ENCODE measurements around the gene LMNA.
"Not testable (repeated sequence)": the region's sequence is repeated elsewhere in the genome, so short reads cannot be mapped to it uniquely, and the experiment has no call there.

The LMNA gene

GRCh38 chr1:156186347-156187177 is 72.1 kb downstream of the LMNA start:
- Histone ChIP-seq H3K9me3 (replicated peaks in 1 of 11) (peaks cover 36 to 46% (median 41%) of the 10 kb centered on the region in 11 experiments), H3K36me3 (peaks cover 0 to 66% (median 2%) of the 10 kb centered on the region in 11 experiments; a peak in 9 of 22 replicates)
- not testable (repeated sequence) for H3K4me2 ChIP-seq, H4K20me1 ChIP-seq, H3K4me3 ChIP-seq, H3K9ac ChIP-seq, H3K27me3 ChIP-seq, H3K4me1 ChIP-seq, H3K27ac ChIP-seq
- peak in 2 of 11 experiments; percentile 17 to 29; a peak in 2 of 22 replicates for TF ChIP-seq Cebpa-rat (IDR thresholded peaks at IDR 0.05)
